B cell (primary cell): ENCODE data around the gene CLN3. TPM values are rescaled to one million over a fixed set of nuclear protein-coding genes. Genes with fewer than 3 reads are reported as not detected.
A peak's percentile ranks its signal among the peaks of the same experiment; 100 is the strongest.
"Not testable (repeated sequence)": the region's sequence is repeated elsewhere in the genome, so short reads cannot be mapped to it uniquely, and the experiment has no call there.

Experiments used
- ATAC-seq: fragments of 200-7000 bp; cut with Tn5 transposase; one replicate; pipeline ENCODE4 v1.10.0; 2021; ENCODE audit warnings: low read depth, mild to moderate bottlenecking, moderate number of reproducible peaks, moderate library complexity
- CTCF ChIA-PET: fragments of 350-600 bp; sonication (Branson Sonifier 250); formaldehyde crosslinking; loops from one replicate; lab custom pipeline; 2021; ENCODE audit warnings: antibody characterized with exemption, inconsistent platforms; lab: Charles Lee
- POLR2A ChIA-PET: fragments of 350-600 bp; sonication (Branson Sonifier 250); formaldehyde crosslinking; loops from one replicate; lab custom pipeline; 2021; ENCODE audit warnings: antibody characterized with exemption; lab: Charles Lee
- DNase-seq: peaks from one replicate; pipeline ENCODE4 v3.0.0; 2013
- H2AFZ ChIP-seq: 2 replicates; pipeline ENCODE4 v1.6.1; 2012; ENCODE audit warnings: mild to moderate bottlenecking, low read depth, low read length; ENCODE audit not compliant: insufficient read depth, poor library complexity, severe bottlenecking
- H3K27ac ChIP-seq, 2 donors: 1 replicate in 1 of 2; 2 replicates in 1 of 2; pipeline ENCODE4 v1.5.1; 2012 to 2013; ENCODE audit warnings: low read length in 2 of 2, mild to moderate bottlenecking in 2 of 2, moderate library complexity in 1 of 2
- H3K27me3 ChIP-seq, 4 experiments: fragments of 200-600 bp in 1 of 4; sonication (generic) in 1 of 4; replicated peaks in 1 of 4; 1 replicate in 2 of 4; 2 replicates in 2 of 4; pipeline versions ENCODE4 v1.6.1 to v1.7.0; 2013 to 2016; ENCODE audit warnings: low read length in 3 of 4, mild to moderate bottlenecking in 2 of 4, mixed read lengths in 1 of 4, moderate library complexity in 1 of 4; ENCODE audit not compliant: insufficient read depth in 4 of 4, control insufficient read depth in 3 of 4; ENCODE audit errors: control extremely low read depth in 1 of 4
- H3K36me3 ChIP-seq, 2 experiments: replicated peaks in 1 of 2; 1 replicate in 1 of 2; 2 replicates in 1 of 2; pipeline versions ENCODE4 v1.6.1 to v1.7.1; 2013; ENCODE audit warnings: low read length in 1 of 2; ENCODE audit not compliant: insufficient read depth in 2 of 2, control insufficient read depth in 1 of 2; ENCODE audit errors: control extremely low read depth in 1 of 2, extremely low read depth in 1 of 2
- H3K4me1 ChIP-seq, 2 donors: fragments of 200-600 bp in 1 of 2; sonication (generic) in 1 of 2; 1 replicate in 1 of 2; 2 replicates in 1 of 2; pipeline versions ENCODE4 v1.5.1 to v1.6.1; 2013 to 2017; ENCODE audit warnings: low read length in 2 of 2; ENCODE audit not compliant: control insufficient read depth in 2 of 2, insufficient read depth in 2 of 2
- H3K4me2 ChIP-seq: replicated peaks from 2 replicates; pipeline ENCODE3; 2012; ENCODE audit warnings: mild to moderate bottlenecking, low read depth, low read length; ENCODE audit not compliant: poor library complexity, severe bottlenecking
- H3K4me3 ChIP-seq, 5 experiments: fragments of 200-600 bp in 1 of 5; sonication (generic) in 1 of 5; 1 replicate in 3 of 5; 2 replicates in 2 of 5; pipeline versions ENCODE4 v1.5.1 to v1.7.0; 2011 to 2016; ENCODE audit warnings: low read length in 4 of 5, mild to moderate bottlenecking in 4 of 5, low read depth in 2 of 5, control low read depth in 1 of 5, moderate library complexity in 1 of 5; ENCODE audit not compliant: insufficient read depth in 1 of 5; ENCODE audit errors: control extremely low read depth in 1 of 5, extremely low read depth in 1 of 5
- H3K79me2 ChIP-seq: fragments of 200-600 bp; sonication (generic); one replicate; pipeline ENCODE4 v1.6.0; 2016; ENCODE audit warnings: low read length; ENCODE audit not compliant: control insufficient read depth, insufficient read depth
- H3K9ac ChIP-seq: fragments of 200-600 bp; sonication (generic); 2 replicates; pipeline ENCODE4 v1.6.1; 2017; ENCODE audit warnings: mild to moderate bottlenecking, low read length, moderate library complexity
- H3K9me3 ChIP-seq, 3 donors: one replicate each; pipeline versions ENCODE4 v1.6.1 to v1.7.1; 2013; ENCODE audit warnings: low read length in 2 of 3; ENCODE audit not compliant: control insufficient read depth in 2 of 3, insufficient read depth in 1 of 3; ENCODE audit errors: control extremely low read depth in 1 of 3
- H4K20me1 ChIP-seq: 2 replicates; pipeline ENCODE4 v1.6.0; 2012; ENCODE audit warnings: mild to moderate bottlenecking, low read length; ENCODE audit not compliant: insufficient read depth, control insufficient read depth, poor library complexity, severe bottlenecking
- H3K27ac Mint-ChIP-seq: one replicate; pipeline ENCODE4 v1.8.0; 2021; ENCODE audit warnings: mixed read lengths
- H3K27me3 Mint-ChIP-seq: one replicate; pipeline ENCODE4 v1.8.0; 2021; ENCODE audit warnings: mixed read lengths
- H3K4me1 Mint-ChIP-seq: one replicate; pipeline ENCODE4 v1.8.0; 2021; ENCODE audit warnings: mixed read lengths
- H3K4me3 Mint-ChIP-seq: one replicate; pipeline ENCODE4 v1.8.0; 2021; ENCODE audit warnings: mixed read lengths
- H3K9me3 Mint-ChIP-seq: one replicate; pipeline ENCODE4 v1.8.0; 2022; ENCODE audit warnings: mixed read lengths; ENCODE audit not compliant: insufficient read depth
- CTCF ChIP-seq: fragments of 200-600 bp; IDR thresholded peaks from one replicate; pipeline ENCODE4 v1.8.0; 2022; ENCODE audit warnings: antibody characterized with exemption, mild to moderate bottlenecking
- WGBS: methylation state at CpG from one replicate; pipeline ENCODE4 v1.1.5; 2013; ENCODE audit warnings: missing lambda C conversion rate; ENCODE audit not compliant: insufficient coverage; 5-methylcytosine and 5-hydroxymethylcytosine counted together
- intact Hi-C: fragments of 100-400 bp; cut with micrococcal nuclease; formaldehyde crosslinking; loops from one replicate; pipeline ENCODE4 v1.10.0; 2022
- polyA plus RNA-seq: library from polyadenylated mRNA; depleted of rRNA; stranded (reverse); fragments of >200 nt; gene quantifications from 2 replicates; pipeline ENCODE4 v1.2.3, GENCODE V29; 2012
- total RNA-seq, 2 donors: library from RNA; stranded (reverse); fragments of 120-200 nt in 1 of 2; gene quantifications; 1 replicate in 1 of 2; 2 replicates in 1 of 2; pipeline versions ENCODE4 v1.2.3 to v1.2.4, GENCODE V29; 2013 to 2022

CLN3 gene
- total and polyA plus RNA-seq, 2 donors (not counting 1 experiment from before 2014, with no cell fraction given) = 34.3 to 37.7 TPM

- Histone ChIP-seq H3K9me3 (no peaks in the 10 kb centered on the region), H3K36me3 (peaks cover 10 to 14% of the 10 kb centered on the region in 2 experiments), H3K9ac (no peak overlapping the region), H3K4me3 (no peak overlapping the region), H3K79me2 (no peaks in the 10 kb centered on the region), H3K4me2 (no peak overlapping the region), H3K27me3 (no peaks in the 10 kb centered on the region), H4K20me1 (no peaks in the 10 kb centered on the region), H2AFZ (no peak overlapping the region), H3K4me1 (peaks cover 0 to 5% of the 10 kb centered on the region in 2 donors), H3K27ac (no peak overlapping the region)
- POLR2A ChIA-PET = no interaction called here
- Mint-ChIP-seq H3K4me3 (no peak overlapping the region), H3K27ac (no peak overlapping the region), H3K27me3 (no peaks in the 10 kb centered on the region), H3K9me3 (no peaks in the 10 kb centered on the region), H3K4me1 (peaks cover 6% of the 10 kb centered on the region)
- CTCF ChIA-PET = no interaction called here
- DNase-seq (peak; percentile 27), ATAC-seq (peak; percentile 60)
- no peak for TF ChIP-seq CTCF
- intact Hi-C loops = no loop called here
- WGBS = 8% methylated on average over 2 of the region's 8 CpGs
These were observed 18.1 kb downstream of the CLN3 start for GRCh38 chr16:28473714-28474265.

GRCh38 chr16:28447081-28447480, 44.8 kb downstream of the CLN3 start:
- CTCF ChIA-PET, H4K20me1 ChIP-seq, H3K4me2 ChIP-seq, H3K9me3 ChIP-seq, H3K27ac Mint-ChIP-seq, H3K4me1 ChIP-seq, H3K27me3 Mint-ChIP-seq, H3K4me1 Mint-ChIP-seq, ATAC-seq, H3K36me3 ChIP-seq, POLR2A ChIA-PET, H2AFZ ChIP-seq, H3K27ac ChIP-seq, H3K9ac ChIP-seq, intact Hi-C loops, DNase-seq, H3K4me3 Mint-ChIP-seq, H3K9me3 Mint-ChIP-seq, H3K79me2 ChIP-seq, H3K4me3 ChIP-seq, H3K27me3 ChIP-seq: not testable (repeated sequence)
- WGBS = no CpG with 5 or more reads among the region's 6 CpGs

GRCh38 chr16:28446388-28446787, 45.5 kb downstream of the CLN3 start:
- CTCF ChIA-PET, H3K4me3 Mint-ChIP-seq: not testable (repeated sequence)
- WGBS = no CpG with 5 or more reads among the region's 4 CpGs

More at GRCh38 chr16:28446388-28446787, 45.5 kb downstream of the CLN3 start:
- H3K4me3 ChIP-seq, H4K20me1 ChIP-seq, H3K36me3 ChIP-seq, intact Hi-C loops, H3K9me3 Mint-ChIP-seq, H3K4me1 Mint-ChIP-seq, ATAC-seq, H3K79me2 ChIP-seq, H3K4me1 ChIP-seq, H3K27ac Mint-ChIP-seq, H3K4me2 ChIP-seq, H3K27me3 ChIP-seq, H2AFZ ChIP-seq, DNase-seq, H3K27ac ChIP-seq, H3K27me3 Mint-ChIP-seq, POLR2A ChIA-PET, H3K9me3 ChIP-seq, H3K9ac ChIP-seq: not testable (repeated sequence)
